NCI-H526 (cell line): Measurements from ENCODE around the gene PARP1.

Source experiments
- DNase-seq, 2 experiments: peaks; one replicate each; lab custom pipeline; 2025; lab: John Stamatoyannopoulos, UW

PARP1 gene

GRCh38 chr1:226373376-226373775, 34.5 kb downstream of the PARP1 start:
- no peak for DNase-seq

GRCh38 chr1:226372885-226373284, 35.0 kb downstream of the PARP1 start:
- DNase-seq = no peak

DNA sequence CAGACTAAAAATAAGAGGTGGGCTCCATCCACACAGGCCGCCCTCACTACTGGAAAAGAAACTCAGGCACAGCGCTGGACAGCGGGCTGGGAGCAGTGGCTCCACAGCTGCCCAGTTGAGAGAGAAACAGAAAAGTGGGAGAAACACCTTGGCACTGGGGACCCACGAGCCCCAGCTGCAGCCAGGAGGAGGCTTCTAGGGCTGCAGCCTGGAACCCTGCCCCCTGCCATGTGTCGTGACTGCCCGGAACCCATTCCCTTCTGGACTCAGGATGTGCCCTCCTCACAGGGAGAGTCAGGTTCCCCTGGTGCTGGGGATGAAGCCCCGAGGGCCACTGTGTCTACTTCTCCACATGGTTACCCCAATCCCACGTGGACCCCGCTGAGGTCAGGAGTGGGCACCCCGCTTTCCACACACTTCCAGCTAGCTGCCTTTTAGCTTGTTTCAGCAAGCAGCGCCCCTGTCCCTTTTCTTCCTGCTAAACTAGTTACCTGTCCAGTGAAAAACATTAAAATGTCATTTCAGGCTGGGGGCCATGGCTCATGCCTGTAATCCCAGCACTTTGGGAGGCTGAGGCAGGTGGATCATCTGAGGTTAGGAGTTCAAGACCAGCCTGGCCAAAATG, 35.9 kb downstream of the PARP1 start:
- no peak for DNase-seq

- no peak for DNase-seq
These were observed 36.7 kb downstream of the PARP1 start for GRCh38 chr1:226371027-226371694.

GRCh38 chr1:226370144-226370923, 37.6 kb downstream of the PARP1 start:
- no peak for DNase-seq

GRCh38 chr1:226369110-226369509, 38.8 kb downstream of the PARP1 start:
- no peak for DNase-seq

DNA sequence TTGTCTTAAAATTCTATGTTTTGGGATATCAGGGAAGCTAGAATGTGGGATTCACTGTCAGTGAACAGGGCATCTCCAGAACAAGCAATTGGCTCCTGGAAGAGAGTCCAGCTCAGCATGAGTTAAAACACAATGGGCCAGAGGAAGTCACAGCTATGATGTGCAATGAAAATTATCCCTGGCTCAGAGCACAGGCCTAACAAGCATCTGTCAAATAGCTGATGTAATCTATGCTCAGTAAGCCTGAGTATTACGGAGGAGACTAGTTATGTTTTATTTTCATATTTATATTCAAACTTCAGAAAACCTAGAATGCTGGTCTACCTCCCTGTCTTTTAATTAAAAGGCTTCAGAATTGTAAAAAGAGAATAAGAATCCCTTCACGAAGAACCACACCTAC, 41.6 kb downstream of the PARP1 start:
- no peak for DNase-seq

DNA sequence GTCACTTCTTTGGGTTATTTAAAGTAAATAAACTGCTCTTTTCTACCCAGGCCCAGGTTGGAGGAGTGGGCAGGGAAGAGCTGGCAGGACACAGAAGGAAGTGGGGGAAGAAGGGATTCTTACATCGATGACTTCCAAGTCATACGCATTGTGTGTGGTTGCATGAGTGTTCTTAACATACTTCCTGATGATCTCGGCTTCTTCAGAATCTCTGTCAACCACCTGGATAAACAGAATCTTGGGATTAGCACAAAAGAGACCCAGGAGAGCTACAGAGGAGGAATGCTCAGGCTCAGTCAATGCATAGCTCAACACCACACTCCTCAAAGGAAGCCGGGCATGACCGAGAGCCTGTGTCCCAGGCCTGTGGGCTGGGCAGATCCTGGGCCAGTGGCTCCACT, 42.1 kb downstream of the PARP1 start:
- no peak for DNase-seq

DNA sequence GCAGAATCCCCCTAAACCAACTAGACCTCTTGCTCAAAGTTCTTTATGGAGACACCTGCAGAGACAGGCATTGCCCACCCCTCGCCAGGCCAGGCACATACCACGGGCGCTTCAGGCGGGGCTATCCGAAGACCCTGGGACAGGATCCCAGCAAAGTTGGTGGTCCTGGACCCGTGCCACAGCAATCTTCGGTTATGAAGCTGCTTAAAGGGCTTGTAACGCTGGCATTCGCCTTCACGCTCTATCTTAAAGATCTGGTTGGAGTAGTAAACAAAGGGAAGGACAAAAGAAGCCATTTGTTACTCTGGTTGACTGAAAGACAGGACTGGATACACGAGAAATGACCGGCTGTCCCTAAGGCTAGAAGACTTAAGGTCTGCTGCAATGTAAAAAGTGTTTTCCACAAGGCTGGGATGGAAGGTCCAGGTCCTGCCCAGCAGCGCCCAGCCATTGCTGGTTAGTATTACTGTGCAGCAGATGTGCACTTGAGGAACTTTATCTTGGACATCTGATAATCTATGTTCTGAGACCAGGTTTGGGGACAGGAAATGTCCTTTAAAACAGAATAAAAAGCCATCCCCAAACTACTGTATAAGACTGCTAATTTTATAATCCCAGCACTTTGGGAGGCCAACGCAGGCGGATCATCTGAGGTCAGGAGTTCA, 42.9 kb downstream of the PARP1 start:
- DNase-seq = no peak

- no peak for DNase-seq
These were observed 43.4 kb downstream of the PARP1 start for GRCh38 chr1:226364514-226364899.

GRCh38 chr1:226363801-226364513, 43.9 kb downstream of the PARP1 start:
- DNase-seq = no peak

DNA sequence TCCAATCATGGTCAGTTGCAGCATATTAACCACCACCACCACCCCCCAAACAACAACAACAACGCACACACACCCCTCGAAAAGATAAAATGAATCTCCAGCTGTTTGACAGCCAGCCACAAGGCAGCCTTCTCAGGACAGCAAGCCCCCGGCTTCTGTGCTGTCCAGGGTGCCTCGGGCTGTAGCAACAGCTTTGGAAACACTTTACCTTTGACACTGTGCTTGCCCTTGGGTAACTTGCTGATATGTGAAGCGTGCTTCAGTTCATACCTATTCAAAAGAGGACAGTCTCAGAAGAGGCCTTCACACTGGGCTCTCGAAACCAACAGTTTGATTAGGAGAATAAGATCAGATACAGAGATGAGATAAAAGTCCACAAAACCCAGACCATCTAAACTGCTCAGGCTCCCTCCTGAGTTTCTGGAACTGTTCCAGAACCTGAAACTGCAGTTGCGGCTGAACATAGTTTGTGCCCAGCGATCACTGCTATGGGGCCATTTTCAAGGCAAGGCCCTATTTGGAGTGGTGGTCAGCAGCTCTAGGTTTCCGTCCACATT, 44.9 kb downstream of the PARP1 start:
- DNase-seq = no peak

- DNase-seq = no peak
These were observed 45.5 kb downstream of the PARP1 start for GRCh38 chr1:226362361-226362760.

DNA sequence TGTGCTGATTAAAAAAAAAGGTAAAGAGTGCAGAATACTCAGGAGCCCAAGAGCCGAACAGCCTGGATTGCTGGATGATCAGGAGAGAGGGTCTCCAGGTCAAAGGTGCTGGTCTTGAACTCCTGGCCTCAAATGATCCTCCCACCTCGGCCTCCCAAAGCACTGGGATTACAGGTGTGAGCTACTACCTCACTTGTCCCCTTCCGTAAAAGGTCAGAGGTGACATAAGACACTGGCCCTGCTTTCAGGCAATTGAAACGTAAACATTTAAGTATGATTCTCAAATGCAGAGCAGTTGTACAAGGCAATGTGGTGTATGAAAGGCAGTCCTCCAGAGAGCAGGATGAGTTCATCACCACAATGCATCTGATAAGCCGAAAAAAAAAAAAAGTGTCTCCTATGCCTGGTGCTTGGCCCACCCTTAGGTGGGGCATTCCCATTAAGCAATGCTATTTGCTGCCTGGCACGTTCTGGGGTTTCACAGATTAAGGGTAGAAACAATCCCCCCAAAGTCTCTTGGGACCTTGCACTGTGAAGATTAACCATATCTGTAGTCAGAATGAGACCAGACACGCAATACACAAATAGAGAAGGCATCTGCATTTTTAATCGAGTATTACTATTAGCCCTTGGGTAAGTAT, 47.7 kb downstream of the PARP1 start:
- no peak for DNase-seq

- DNase-seq = no peak
These were observed 50.5 kb downstream of the PARP1 start for GRCh38 chr1:226357416-226357815.

DNA sequence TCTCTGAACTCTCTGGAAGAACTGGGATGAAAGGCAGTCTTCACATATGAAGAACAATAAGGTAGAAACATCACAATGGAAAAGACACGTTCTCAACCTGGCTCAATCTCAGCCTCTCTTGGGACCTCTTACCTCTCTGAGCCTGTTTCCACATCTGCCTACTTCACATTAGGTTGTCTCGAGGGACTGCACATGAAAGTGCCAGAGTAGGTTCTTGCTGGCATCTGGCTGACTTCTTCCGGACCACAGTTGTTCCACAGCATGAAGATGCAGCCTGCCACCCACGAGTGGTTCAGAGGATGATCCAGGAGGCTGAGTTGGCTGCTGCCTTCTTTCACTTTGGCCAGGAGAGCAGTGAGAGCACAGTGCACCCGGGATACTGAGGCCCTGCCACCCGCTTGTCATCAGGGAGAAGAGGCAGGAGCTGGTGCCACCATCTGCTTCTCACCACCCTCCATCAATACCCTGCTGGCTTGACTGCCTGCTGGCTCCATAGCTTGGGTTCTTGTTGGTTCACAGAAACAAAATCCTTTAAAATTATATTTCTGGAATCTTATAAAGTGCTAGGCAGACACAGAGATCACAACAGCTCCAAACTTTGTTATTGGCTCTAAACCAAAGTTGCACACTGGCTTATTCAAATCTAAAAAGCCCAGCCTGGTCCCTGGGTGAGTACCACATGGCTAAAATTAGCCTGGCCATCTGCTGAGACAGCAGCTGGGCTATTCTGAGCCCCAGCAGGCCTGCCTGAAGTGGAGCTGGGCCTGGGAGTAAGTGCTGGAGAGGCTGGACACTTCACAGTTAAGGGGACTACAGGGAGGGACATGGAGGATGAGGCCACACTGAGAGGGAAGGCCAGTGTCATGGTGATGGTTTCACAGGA, 52.0 kb downstream of the PARP1 start:
- no peak for DNase-seq

DNA sequence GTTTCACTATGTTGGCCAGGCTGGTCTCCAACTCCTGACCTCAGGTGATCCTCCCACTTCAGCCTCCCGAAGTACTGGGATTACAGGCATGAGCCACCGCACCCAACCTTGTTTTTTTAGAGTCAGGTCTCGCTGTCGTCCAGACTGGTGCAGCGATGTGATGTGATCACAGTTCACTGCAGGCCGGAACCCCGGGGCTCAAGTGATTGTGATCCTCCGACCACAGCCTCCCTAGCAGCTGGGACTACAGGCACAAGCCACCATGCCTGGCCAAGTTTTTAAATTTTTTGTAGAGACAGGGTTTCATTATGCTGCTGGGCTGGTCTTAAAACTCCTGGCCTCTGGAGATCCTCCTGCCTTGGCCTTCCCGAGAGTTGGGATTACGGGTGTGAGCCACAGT, 52.9 kb downstream of the PARP1 start:
- no peak for DNase-seq

DNA sequence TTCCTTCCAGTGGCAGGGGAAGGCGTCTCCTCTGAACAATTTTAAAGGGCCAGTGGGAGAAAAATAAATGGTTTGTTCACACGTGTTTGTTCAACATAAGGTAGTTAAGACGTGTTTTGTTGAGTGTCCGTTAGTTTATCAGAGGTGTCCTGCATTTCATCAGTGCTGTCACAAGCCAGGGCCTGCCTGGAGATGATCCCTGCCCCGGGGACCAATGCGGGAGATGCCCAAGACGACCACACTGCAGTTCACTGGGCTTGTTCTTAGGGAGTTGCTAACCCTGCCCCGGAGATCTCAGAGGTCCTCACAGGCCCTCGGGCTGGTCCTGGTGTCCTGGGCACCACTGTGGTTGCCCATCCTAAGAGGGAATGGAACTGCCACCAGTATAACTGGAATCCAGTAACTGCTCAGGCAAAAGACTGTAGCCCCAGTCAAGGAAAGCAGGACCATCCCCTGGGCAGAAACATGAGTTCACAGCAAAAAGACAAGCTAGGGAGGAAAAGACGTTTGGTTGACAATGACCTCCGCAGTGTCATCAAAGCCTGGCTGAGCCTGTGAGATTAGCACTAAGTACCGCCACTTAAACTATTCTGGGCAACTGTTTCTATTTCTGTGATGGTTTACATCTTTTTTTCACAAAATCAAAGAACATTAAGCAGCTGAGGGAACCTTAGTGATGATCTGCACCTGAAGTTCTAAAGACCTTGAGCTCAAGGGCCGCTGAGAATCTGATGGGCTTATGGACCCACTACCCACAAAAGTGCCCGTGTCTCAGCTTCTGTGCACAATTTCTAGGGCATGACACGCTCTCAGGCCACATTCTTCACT, 54.0 kb downstream of the PARP1 start:
- no peak for DNase-seq

DNA sequence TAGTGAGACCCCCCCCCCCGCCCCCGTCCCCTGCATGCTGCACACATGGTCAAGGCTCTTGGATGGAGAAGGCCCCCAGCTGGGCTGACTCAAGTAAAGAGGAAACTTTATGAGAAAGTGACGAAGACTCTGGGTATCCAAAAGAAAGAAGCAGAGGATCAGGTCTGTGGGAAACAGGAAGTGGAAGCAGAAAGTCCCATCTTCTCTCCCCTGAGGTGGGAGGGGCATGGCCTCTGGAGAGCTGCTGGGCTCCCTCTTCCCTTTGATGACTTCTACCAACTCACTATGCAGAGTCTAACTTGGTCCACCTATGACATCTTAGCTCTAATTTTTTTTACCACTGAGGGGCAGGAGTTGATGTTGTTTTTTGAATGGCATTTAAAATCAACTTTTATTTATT, 56.2 kb downstream of the PARP1 start:
- DNase-seq = no peak
